Lung (tissue), 12 donors: Measurements from ENCODE around the gene RGCC. TPM values are rescaled to one million over a fixed set of nuclear protein-coding genes. Genes with fewer than 3 reads are reported as not detected.
A peak's percentile ranks its signal among the peaks of the same experiment; 100 is the strongest.

Experiments used
- ATAC-seq: fragments of 200-7000 bp; cut with Tn5 transposase; one replicate; pipeline ENCODE4 v1.9.1; 2020; ENCODE audit warnings: moderate number of reproducible peaks; ENCODE audit not compliant: insufficient read depth, low FRiP score
- DNase-seq, 3 donors: peaks; one replicate each; pipeline ENCODE4 v3.0.0-alpha.2; 2013 to 2017
- H3K27ac ChIP-seq, 2 donors: one replicate each; pipeline ENCODE4 v1.5.1; 2013; ENCODE audit warnings: mild to moderate bottlenecking in 2 of 2, moderate library complexity in 2 of 2, control low read depth in 1 of 2, inconsistent platforms in 1 of 2, low read depth in 1 of 2, low read length in 1 of 2
- H3K27me3 ChIP-seq, 3 donors: one replicate each; pipeline ENCODE4 v1.5.1; 2013; ENCODE audit warnings: low read length in 2 of 3; ENCODE audit not compliant: control insufficient read depth in 3 of 3, insufficient read depth in 3 of 3
- H3K36me3 ChIP-seq, 4 donors: one replicate each; pipeline ENCODE4 v1.5.1; 2013; ENCODE audit warnings: low read length in 4 of 4, mild to moderate bottlenecking in 1 of 4, moderate library complexity in 1 of 4; ENCODE audit not compliant: control insufficient read depth in 4 of 4, insufficient read depth in 4 of 4
- H3K4me1 ChIP-seq, 5 donors: one replicate each; pipeline ENCODE4 v1.5.1; 2013; ENCODE audit warnings: low read length in 5 of 5, mild to moderate bottlenecking in 2 of 5, moderate library complexity in 1 of 5; ENCODE audit not compliant: control insufficient read depth in 5 of 5, insufficient read depth in 5 of 5
- H3K4me3 ChIP-seq: one replicate; pipeline ENCODE4 v1.5.1; 2013; ENCODE audit warnings: mild to moderate bottlenecking, control low read depth, moderate library complexity
- H3K9ac ChIP-seq, 2 donors: one replicate each; pipeline ENCODE4 v1.5.1; 2013; ENCODE audit warnings: low read length in 2 of 2, control low read depth in 1 of 2; ENCODE audit not compliant: insufficient read depth in 1 of 2
- H3K9me3 ChIP-seq, 4 donors: one replicate each; pipeline ENCODE4 v1.5.1; 2013; ENCODE audit warnings: low read length in 3 of 4, mild to moderate bottlenecking in 1 of 4, moderate library complexity in 1 of 4; ENCODE audit not compliant: control insufficient read depth in 4 of 4, insufficient read depth in 3 of 4
- CTCF ChIP-seq: IDR thresholded peaks from 2 replicates; pipeline ENCODE4 v1.5.1; 2012; ENCODE audit warnings: mild to moderate bottlenecking; ENCODE audit errors: control extremely low read depth, extremely low read depth
- WGBS, 2 donors: extraction: QIAGEN DNeasy Blood & Tissue Kit; methylation state at CpG; one replicate each; pipeline ENCODE4 v1.1.7; 2013; 5-methylcytosine and 5-hydroxymethylcytosine counted together
- polyA plus RNA-seq, 2 donors: library from polyadenylated mRNA; stranded (reverse); fragments of 200-250 nt; gene quantifications; one replicate each; pipeline ENCODE4 v1.2.1, GENCODE V29; 2013
- total RNA-seq, 2 donors: library from RNA; depleted of rRNA in 1 of 2; stranded (reverse); fragments of >200 nt in 1 of 2; gene quantifications; one replicate each; pipeline ENCODE4 v1.2.1, GENCODE V29; 2014 to 2021
- donor health status: control.
- donor health status: control.
- donor health status: Bipolar disorder and iron deficiency.
- donor health status: healthy.
- donor health status: DM: yes; HTN: yes; CAD: no.

RGCC gene
- total and polyA plus RNA-seq, 4 donors = 167 to 359 (median 292) TPM

GRCh38 chr13:41462427-41462826, 5.1 kb downstream of the RGCC start:
- Histone ChIP-seq H3K36me3 (peaks cover 2 to 37% (median 15%) of the 10 kb centered on the region in 4 donors), H3K4me3 (peak overlapping the region; percentile 21)

GRCh38 chr13:41463838-41464602, 6.7 kb downstream of the RGCC start:
- peaks cover 0 to 17% (median 14%) of the 10 kb centered on the region in 5 donors for H3K4me1 ChIP-seq
- H3K9me3 ChIP-seq = no peaks in the 10 kb centered on the region
- WGBS, 2 donors = 64 to 67% methylated on average over 11 of the region's 11 CpGs
- H3K27ac ChIP-seq = peak overlapping the region; percentile 24 to 91
- H3K9ac ChIP-seq = no peak overlapping the region
- no peak for TF ChIP-seq CTCF
- peaks cover 10 to 49% (median 19%) of the 10 kb centered on the region in 4 donors for H3K36me3 ChIP-seq
- no peak overlapping the region for H3K4me3 ChIP-seq
- no peaks in the 10 kb centered on the region for H3K27me3 ChIP-seq
- DNase-seq (no peak), ATAC-seq (no peak)

More at GRCh38 chr13:41462427-41462826, 5.1 kb downstream of the RGCC start:
- Histone ChIP-seq H3K27ac (peak overlapping the region in 1 of 2 donors; percentile 60), H3K9ac (no peak overlapping the region), H3K9me3 (peaks cover 0 to 3% (median 0%) of the 10 kb centered on the region in 4 donors), H3K27me3 (no peaks in the 10 kb centered on the region), H3K4me1 (peaks cover 0 to 27% (median 14%) of the 10 kb centered on the region in 5 donors)
- no peak for TF ChIP-seq CTCF
- DNase-seq (no peak), ATAC-seq (no peak)
- WGBS, 2 donors = 72 to 73% methylated on average over 6 of the region's 6 CpGs

- 12 to 32% methylated on average over 4 of the region's 4 CpGs for WGBS, 2 donors
- H3K36me3 ChIP-seq = peaks cover 14 to 47% (median 22%) of the 10 kb centered on the region in 4 donors
- peaks cover 0 to 15% (median 5%) of the 10 kb centered on the region in 5 donors for H3K4me1 ChIP-seq
- H3K9ac ChIP-seq = no peak overlapping the region
- peak overlapping the region; percentile 58 to 91 for H3K27ac ChIP-seq
- no peak overlapping the region for H3K4me3 ChIP-seq
- no peaks in the 10 kb centered on the region for H3K27me3 ChIP-seq
- H3K9me3 ChIP-seq = no peaks in the 10 kb centered on the region
- DNase-seq (peak in 2 of 3 donors; percentile 20 to 36), ATAC-seq (peak; percentile 77)
- TF ChIP-seq CTCF = no peak
These were observed 8.0 kb downstream of the RGCC start for GRCh38 chr13:41465241-41465847.
